ENCODE measurements around the gene FARS2.
"Not testable (repeated sequence)": the region's sequence is repeated elsewhere in the genome, so short reads cannot be mapped to it uniquely, and the experiment has no call there.

Gene FARS2

GRCh38 chr6:5786969-5787720 lies 525.8 kb downstream of the FARS2 start:
- DNase-seq (ENCODE audit: low read depth), result no peak

DNA sequence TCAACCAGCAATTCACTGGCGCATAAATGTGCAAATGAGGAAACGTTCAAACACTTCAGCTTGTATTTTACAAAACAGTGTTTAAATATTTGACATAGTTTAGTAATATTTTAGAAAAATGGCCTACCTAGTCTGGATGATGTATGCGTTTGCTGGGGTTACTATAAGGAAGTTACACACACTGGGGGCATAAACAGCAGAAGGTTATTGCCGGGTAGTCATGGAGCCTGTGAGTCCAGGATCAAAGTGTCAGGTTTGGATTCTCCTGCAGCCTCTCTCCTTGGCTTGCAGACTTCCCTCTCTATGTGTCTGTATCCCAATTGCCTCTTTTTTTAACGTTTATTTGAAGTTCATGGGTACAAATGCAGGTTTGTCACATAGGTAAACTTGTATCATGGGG lies 528.1 kb downstream of the FARS2 start:
- not testable (repeated sequence) for DNase-seq (ENCODE audit: low read depth)

GRCh38 chr6:5796555-5796954 lies 535.2 kb downstream of the FARS2 start:
- not testable (repeated sequence) for DNase-seq (ENCODE audit: low read depth)

DNA sequence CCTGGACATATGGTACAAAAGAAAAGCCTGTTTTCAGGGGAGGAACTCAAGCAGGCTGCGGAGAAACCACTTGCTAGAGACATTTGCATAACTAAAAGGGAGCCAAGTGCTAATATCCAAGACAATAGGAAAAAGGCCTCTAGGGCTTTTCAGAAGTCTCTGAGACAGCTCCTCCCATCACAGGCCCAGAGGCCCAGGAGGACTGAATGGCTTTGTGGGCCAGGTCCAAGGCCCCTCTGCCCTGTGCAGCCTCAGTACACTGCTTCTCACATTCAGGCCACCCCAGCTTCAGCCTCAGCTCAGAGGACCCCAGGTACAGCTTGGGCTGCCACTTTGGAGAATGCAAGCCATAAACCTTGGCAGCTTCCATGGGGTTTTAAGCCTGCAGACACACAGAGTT lies 545.1 kb downstream of the FARS2 start:
- DNase-seq (ENCODE audit: low read depth), result not testable (repeated sequence)

- DNase-seq (ENCODE audit: low read depth), result no peak
Observed at GRCh38 chr6:5809450-5809849, 548.1 kb downstream of the FARS2 start.

DNA sequence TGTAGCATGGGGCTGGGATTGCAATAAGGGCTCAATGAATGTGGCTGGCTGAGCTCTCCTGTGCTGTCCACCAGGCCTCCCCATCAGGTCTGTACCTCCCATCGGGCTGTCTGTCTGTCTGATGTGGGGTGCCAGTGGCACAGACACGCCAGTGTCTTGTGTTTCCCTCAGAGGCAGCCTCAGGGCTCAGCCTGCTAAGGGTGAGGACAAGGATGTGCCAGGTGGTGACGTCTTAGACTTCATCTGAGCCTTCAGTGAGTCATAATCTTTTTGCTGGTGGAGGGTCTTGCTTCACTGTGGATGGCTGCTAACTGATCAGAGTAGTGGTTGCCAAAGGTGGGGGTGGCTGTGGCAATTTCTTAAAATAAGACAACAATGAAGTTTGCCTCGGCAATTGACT lies 550.7 kb downstream of the FARS2 start:
- DNase-seq (ENCODE audit: low read depth), result no peak

DNA sequence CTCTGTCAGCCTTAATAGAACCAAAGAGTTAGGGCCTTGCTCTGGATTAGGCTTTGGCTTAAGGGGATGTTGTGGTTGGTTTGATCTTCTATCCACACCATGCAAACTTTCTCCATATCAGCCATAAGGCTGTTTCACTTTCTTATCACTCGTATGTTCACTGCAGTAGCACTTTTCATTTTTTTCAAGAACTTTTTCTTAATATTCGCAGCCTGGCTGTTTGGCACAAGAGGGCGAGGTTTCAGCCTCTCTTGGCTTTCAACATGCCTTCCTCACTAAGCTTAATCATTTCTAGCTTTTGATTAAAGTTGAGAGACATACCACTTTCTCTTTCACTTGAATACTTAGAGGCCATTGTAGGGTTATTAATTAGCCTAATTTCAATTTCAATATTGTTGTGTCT lies 552.3 kb downstream of the FARS2 start:
- DNase-seq (ENCODE audit: low read depth), result no peak

DNA sequence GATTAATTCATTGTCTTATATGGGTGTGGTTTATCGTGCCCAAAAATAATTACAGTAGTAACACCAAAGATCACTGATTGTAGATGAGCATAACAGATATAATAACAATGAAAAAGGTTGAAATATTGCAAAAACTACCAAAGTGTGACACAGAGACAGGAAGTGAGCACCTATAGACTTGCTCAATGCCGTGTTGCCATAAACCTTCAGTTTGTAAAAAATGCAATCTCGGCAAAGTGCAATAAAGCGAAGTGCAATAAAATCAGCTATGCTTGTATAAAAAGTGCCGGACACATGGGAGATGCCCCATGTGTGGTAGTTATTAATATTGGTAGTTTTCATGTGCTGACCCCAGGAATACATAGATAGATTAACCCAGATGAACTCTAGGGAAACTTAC lies 552.8 kb downstream of the FARS2 start:
- DNase-seq (ENCODE audit: low read depth), result no peak

- DNase-seq (ENCODE audit: low read depth), result no peak
Observed at GRCh38 chr6:5814901-5815300, 553.6 kb downstream of the FARS2 start.

DNA sequence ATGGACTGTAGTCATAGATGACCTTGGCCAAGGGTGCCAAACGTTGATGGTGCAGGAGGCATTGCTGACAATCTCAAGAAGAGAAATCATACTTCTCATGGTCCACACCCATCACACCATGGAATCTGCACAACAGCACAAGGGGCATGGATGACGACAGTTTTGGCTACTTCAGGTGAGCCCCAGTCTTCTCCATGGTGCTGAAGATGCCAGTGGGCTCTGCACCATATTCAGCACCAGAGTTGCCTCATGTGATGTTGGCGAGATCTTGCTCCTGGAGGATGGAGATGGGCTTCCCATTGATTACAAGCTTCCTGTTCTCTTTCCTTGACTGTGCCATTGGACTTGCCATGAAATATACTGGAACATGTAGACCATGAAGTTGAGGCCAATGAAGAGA lies 556.6 kb downstream of the FARS2 start:
- no peak for DNase-seq (ENCODE audit: low read depth)

DNA sequence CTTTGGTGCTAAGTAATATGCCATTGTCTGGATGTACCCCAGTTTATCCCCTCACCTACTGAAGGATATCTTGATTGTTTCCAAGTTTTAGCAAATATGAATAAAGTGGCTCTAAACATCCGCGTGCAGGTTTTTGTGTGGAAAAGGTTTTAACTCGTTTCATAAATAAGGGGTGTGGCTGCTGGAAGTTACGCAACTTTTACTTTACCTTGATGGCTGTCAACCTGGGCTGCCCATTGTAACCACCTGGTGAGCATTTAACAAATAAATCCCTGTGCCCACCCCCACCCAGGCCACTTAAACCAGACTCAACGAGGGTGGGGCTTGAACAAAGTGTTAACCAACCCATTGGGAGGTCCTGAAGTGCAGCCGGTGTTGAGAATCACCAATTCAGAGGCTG lies 557.6 kb downstream of the FARS2 start:
- DNase-seq (ENCODE audit: low read depth), result no peak

All from stimulated activated CD8-positive, alpha-beta memory T cell treated with anti-CD3 and anti-CD28 coated beads, Interleukin-7, amount 100 ng/mL, for 24 hours (primary cell).